Stimulated activated CD8-positive, alpha-beta memory T cell treated with anti-CD3 and anti-CD28 coated beads, Interleukin-12 subunit alpha, Interleukin-12 subunit beta, amount 100 ng/mL, for 4 hours (primary cell): ENCODE data around the gene CYP2C18.
"Not testable (repeated sequence)": the region's sequence is repeated elsewhere in the genome, so short reads cannot be mapped to it uniquely, and the experiment has no call there.

Experiments
- DNase-seq: peaks from one replicate; pipeline ENCODE4 v3.0.0-alpha.2; 2020; ENCODE audit warnings: low read depth

Gene CYP2C18

DNA sequence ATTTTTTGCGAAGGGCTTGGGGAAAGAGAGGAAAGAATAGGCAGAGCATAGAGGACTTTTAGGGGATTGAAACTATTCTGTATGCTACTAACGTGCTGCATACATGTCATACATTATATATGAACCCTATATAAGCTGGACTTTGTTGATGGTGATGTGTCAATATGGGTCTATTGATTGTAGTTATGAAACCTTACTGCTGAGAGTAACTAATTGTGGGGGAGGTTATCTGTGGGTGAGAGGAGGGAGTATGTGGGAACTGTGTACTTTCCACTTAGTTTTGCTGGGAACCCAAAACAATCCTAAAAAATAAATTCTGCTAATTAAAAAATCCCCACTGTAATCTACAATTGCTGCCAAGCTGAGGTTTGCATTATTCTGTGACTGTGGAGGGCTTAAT is 63.6 kb downstream of the CYP2C18 start:
- DNase-seq, result no peak

- DNase-seq, result no peak
These were observed 64.3 kb downstream of the CYP2C18 start for GRCh38 chr10:94747838-94748237.

DNA sequence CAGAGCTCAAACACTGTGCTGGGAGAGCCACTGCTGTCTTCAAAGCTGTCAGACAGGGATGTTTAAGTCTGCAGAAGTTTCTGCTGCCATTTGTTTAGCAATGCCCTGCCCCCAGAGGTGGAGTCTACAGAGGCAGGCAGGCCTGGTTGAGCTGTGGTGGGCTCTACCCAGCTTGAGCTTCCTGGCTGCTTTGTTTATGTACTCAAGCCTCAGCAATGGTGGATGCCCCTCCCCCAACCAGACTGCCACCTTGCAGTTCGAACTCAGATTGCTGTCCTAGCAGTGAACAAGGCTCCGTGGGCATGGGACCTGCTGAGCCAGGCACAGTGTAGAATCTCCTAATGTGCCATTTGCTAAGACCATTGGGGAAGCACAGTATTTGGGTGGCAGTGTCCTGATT is 74.4 kb downstream of the CYP2C18 start:
- DNase-seq, result no peak

GRCh38 chr10:94760586-94761178 is 77.2 kb downstream of the CYP2C18 start:
- no peak for DNase-seq

DNA sequence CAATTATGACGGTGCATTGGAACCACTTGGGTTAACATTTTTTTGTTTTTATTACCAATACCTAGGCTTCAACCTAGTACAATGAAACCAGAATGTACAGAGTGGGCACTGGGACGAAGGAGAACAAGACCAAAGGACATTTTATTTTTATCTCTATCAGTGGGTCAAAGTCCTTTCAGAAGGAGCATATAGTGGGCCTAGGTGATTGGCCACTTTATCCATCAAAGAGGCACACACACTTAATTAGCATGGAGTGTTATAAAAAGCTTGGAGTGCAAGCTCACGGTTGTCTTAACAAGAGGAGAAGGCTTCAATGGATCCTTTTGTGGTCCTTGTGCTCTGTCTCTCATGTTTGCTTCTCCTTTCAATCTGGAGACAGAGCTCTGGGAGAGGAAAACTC is 78.9 kb downstream of the CYP2C18 start, which contains the start of gene CYP2C19:
Gene CYP2C19, plus strand, starts transcription at position 289 of the 400 bp plus-strand sequence. Its CDS starts 25 bp downstream, at position 314.
- DNase-seq, result no peak

- DNase-seq, result not testable (repeated sequence)
These were observed 91.9 kb downstream of the CYP2C18 start for GRCh38 chr10:94775425-94775824.

DNA sequence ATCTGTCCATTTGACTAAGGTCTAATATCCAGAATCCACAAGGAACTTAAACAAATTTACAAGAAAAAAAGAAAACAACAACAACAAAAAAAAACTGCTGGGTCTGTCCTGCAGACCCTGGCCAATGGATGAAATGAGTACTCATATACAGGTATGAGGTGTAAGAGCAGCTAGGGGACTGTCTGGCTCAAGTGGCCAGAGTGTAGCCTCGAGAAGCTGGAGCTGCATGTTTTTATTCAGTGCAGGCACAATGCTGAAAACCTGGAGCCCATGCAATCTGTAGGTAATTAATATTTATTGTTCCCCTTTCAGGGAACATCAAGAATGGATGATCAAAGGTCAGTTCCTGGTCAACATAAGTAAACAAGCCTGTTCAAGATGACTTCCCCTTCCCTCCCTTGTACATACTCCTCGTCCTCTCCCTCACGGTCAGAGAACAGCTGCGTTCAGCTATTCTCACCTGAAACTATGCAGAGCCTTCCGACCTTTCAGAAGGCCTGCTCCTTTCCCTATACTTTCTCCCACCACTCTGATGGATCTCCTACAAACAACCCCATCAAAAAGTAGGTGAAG is 94.4 kb downstream of the CYP2C18 start:
- DNase-seq, result no peak

DNA sequence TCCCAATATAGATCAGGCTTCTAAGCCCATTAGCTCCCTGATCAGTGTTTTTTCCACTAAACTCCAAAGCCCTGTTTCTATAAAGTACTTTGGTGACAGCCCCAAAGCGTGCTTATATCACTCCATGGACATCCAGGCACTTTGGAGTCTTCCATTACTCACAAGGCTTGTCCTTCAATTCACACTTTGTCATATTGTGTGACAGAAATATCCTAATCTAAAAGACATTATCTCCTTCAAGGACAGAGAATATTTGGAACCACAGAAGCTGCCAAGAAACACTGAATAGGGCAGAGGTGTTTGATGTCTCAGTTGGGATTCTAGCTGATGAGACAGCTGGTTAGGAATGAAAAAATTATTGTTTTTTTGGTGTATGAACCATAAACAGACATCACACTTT is 97.3 kb downstream of the CYP2C18 start:
- no peak for DNase-seq

GRCh38 chr10:94784256-94784655 is 100.7 kb downstream of the CYP2C18 start:
- no peak for DNase-seq

- no peak for DNase-seq
These were observed 101.7 kb downstream of the CYP2C18 start for GRCh38 chr10:94785211-94785610.
